ENCODE data around the gene CHCHD1. TPM values are rescaled to one million over a fixed set of nuclear protein-coding genes. Genes with fewer than 3 reads are reported as not detected.
"Not testable (repeated sequence)": the region's sequence is repeated elsewhere in the genome, so short reads cannot be mapped to it uniquely, and the experiment has no call there.

Gene CHCHD1
- total RNA-seq, 1 experiment from 2014 or later: 44.1 TPM

GRCh38 chr10:73785211-73785720, 3.4 kb downstream of the CHCHD1 start, which contains the start of gene ZSWIM8:
Gene ZSWIM8 (plus strand): TSS chr10:73785606. CDS start chr10:73785879, 273 bp downstream.
- CTCF ChIA-PET: no interaction called here
- H3K4me1 Mint-ChIP-seq (ENCODE audit: low read depth, unreplicated experiment): peaks cover 37% of the 10 kb centered on the region
- H3K36me3 Mint-ChIP-seq (ENCODE audit: insufficient read depth, unreplicated experiment): peaks cover 48% of the 10 kb centered on the region
- no peaks in the 10 kb centered on the region for H3K27me3 Mint-ChIP-seq (ENCODE audit: unreplicated experiment)
- H3K9me3 Mint-ChIP-seq (ENCODE audit: low read depth, unreplicated experiment): no peaks in the 10 kb centered on the region
- no peak for TF ChIP-seq CTCF (IDR thresholded peaks at IDR 0.05; ENCODE audit: unreplicated experiment)
- BruUV-seq (replicated peaks): no TSS peak
- H3K4me3 Mint-ChIP-seq (ENCODE audit: low read depth, unreplicated experiment): peak within 1 kb of the TSS; percentile 78
- intact Hi-C loops (cut with micrococcal nuclease; ENCODE audit: unreplicated experiment): no loop called here
- H3K27ac Mint-ChIP-seq (ENCODE audit: unreplicated experiment): peak within 1 kb of the TSS; percentile 94
- DNase-seq: peak; percentile 85

GRCh38 chr10:73785721-73786511, 4.1 kb downstream of the CHCHD1 start:
- intact Hi-C loops (cut with micrococcal nuclease; ENCODE audit: unreplicated experiment): no loop called here
- no peaks in the 10 kb centered on the region for H3K9me3 Mint-ChIP-seq (ENCODE audit: low read depth, unreplicated experiment)
- H3K27ac Mint-ChIP-seq (ENCODE audit: unreplicated experiment): peak overlapping the region; percentile 6
- peaks cover 31% of the 10 kb centered on the region for H3K4me1 Mint-ChIP-seq (ENCODE audit: low read depth, unreplicated experiment)
- peak; percentile 58 for DNase-seq
- H3K36me3 Mint-ChIP-seq (ENCODE audit: insufficient read depth, unreplicated experiment): peaks cover 45% of the 10 kb centered on the region
- no peaks in the 10 kb centered on the region for H3K27me3 Mint-ChIP-seq (ENCODE audit: unreplicated experiment)
- H3K4me3 Mint-ChIP-seq (ENCODE audit: low read depth, unreplicated experiment): peak overlapping the region; percentile 78
- CTCF ChIA-PET: no interaction called here
- no peak for TF ChIP-seq CTCF (IDR thresholded peaks at IDR 0.05; ENCODE audit: unreplicated experiment)
- BruUV-seq (replicated peaks): TSS peak; percentile 5

GRCh38 chr10:73786512-73786885, 4.7 kb downstream of the CHCHD1 start:
- intact Hi-C loops (cut with micrococcal nuclease; ENCODE audit: unreplicated experiment): no loop called here
- Mint-ChIP-seq H3K4me1 (ENCODE audit: low read depth, unreplicated experiment) (peaks cover 29% of the 10 kb centered on the region), H3K27me3 (ENCODE audit: unreplicated experiment) (no peaks in the 10 kb centered on the region), H3K27ac (ENCODE audit: unreplicated experiment) (peak overlapping the region; percentile 6), H3K36me3 (ENCODE audit: insufficient read depth, unreplicated experiment) (peaks cover 41% of the 10 kb centered on the region), H3K4me3 (ENCODE audit: low read depth, unreplicated experiment) (peak overlapping the region; percentile 78), H3K9me3 (ENCODE audit: low read depth, unreplicated experiment) (no peaks in the 10 kb centered on the region)
- CTCF ChIA-PET: no interaction called here
- no TSS peak for BruUV-seq (replicated peaks)
- DNase-seq: no peak
- peak; percentile 22 for TF ChIP-seq CTCF (IDR thresholded peaks at IDR 0.05; ENCODE audit: unreplicated experiment)

- DNase-seq; CTCF ChIA-PET; H3K27me3 Mint-ChIP-seq (ENCODE audit: unreplicated experiment); H3K4me3 Mint-ChIP-seq (ENCODE audit: low read depth, unreplicated experiment); intact Hi-C loops (cut with micrococcal nuclease; ENCODE audit: unreplicated experiment); H3K9me3 Mint-ChIP-seq (ENCODE audit: low read depth, unreplicated experiment); BruUV-seq (replicated peaks); H3K27ac Mint-ChIP-seq (ENCODE audit: unreplicated experiment): not testable (repeated sequence)
- H3K36me3 Mint-ChIP-seq (ENCODE audit: insufficient read depth, unreplicated experiment): peaks cover 34% of the 10 kb centered on the region
- H3K4me1 Mint-ChIP-seq (ENCODE audit: low read depth, unreplicated experiment): peaks cover 29% of the 10 kb centered on the region
These were observed 5.4 kb downstream of the CHCHD1 start for GRCh38 chr10:73787031-73787800.
